DOHH2 (cell line): ENCODE data around the gene TTI1.

Experiments used
- EZH2phosphoT487 ChIP-seq: fragments of 200-600 bp; sonication (generic); IDR thresholded peaks from 2 replicates; pipeline ENCODE4 v1.6.1; 2017; ENCODE audit warnings: borderline replicate concordance, mild to moderate bottlenecking, antibody characterized with exemption, low read length, moderate library complexity, mixed read lengths
- TF ChIP-seq, protein P1 (sequence below): fragments of 200-600 bp; sonication (generic); IDR thresholded peaks from one replicate; pipeline ENCODE4 v1.5.1; 2014; ENCODE audit warnings: antibody characterized with exemption, mild to moderate bottlenecking, low read depth, low read length; ENCODE audit not compliant: poor library complexity, severe bottlenecking

DNA sequence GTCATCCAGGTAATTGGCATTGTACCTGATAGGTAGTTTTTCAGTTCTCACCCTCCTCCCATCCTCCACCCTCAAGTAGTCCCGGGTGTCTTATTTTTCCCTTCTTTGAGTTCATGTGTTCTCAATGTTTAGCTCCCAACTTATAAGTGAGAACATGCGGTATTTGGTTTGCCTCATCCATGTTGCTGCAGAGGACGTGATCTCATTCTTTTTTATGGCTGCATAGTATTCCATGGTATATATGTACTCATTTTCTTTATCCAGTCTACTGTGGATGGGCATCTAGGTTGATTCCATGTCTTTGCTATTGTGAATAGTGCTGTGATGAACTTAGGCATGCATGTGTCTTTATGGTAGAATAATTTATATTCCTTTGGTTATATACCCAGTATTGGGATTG lies 46.1 kb upstream of the TTI1 start:
- TF ChIP-seq, protein P1, sequence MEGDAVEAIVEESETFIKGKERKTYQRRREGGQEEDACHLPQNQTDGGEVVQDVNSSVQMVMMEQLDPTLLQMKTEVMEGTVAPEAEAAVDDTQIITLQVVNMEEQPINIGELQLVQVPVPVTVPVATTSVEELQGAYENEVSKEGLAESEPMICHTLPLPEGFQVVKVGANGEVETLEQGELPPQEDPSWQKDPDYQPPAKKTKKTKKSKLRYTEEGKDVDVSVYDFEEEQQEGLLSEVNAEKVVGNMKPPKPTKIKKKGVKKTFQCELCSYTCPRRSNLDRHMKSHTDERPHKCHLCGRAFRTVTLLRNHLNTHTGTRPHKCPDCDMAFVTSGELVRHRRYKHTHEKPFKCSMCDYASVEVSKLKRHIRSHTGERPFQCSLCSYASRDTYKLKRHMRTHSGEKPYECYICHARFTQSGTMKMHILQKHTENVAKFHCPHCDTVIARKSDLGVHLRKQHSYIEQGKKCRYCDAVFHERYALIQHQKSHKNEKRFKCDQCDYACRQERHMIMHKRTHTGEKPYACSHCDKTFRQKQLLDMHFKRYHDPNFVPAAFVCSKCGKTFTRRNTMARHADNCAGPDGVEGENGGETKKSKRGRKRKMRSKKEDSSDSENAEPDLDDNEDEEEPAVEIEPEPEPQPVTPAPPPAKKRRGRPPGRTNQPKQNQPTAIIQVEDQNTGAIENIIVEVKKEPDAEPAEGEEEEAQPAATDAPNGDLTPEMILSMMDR, result no peak
- no peak for TF ChIP-seq EZH2phosphoT487
